RPMI7951 (cell line): ENCODE data around the gene TMEM116. TPM values are rescaled to one million over a fixed set of nuclear protein-coding genes. Genes with fewer than 3 reads are reported as not detected.

Source experiments
- DNase-seq: peaks from one replicate; pipeline ENCODE4 v3.0.0-alpha.2; 2012; ENCODE audit warnings: low read depth
- total RNA-seq: library from RNA; depleted of rRNA; stranded (reverse); fragments of >200 nt; shearing (Covaris generic); gene quantifications from 2 replicates; pipeline ENCODE4 v1.2.3, GENCODE V29; 2014; rRNA removed

The TMEM116 gene
- total RNA-seq, 1 experiment from 2014 or later = 12.4 TPM

- no peak for DNase-seq
Observed at GRCh38 chr12:111893287-111893686, 119.7 kb downstream of the TMEM116 start.

- DNase-seq = no peak
Observed at GRCh38 chr12:111887926-111888745, 124.8 kb downstream of the TMEM116 start.

GRCh38 chr12:111886662-111887545 is 126.1 kb downstream of the TMEM116 start:
- DNase-seq = no peak

GRCh38 chr12:111881716-111882115 is 131.2 kb downstream of the TMEM116 start:
- no peak for DNase-seq

Other genes with a start within 250 kb of the TMEM116 start
- gene ALDH2, start 246.2 kb downstream of the TMEM116 start, total RNA-seq = 0.36 TPM in 1 of 2 replicates, not detected in the other
- 25.2 and 26.8 TPM in 2 replicates for gene MAPKAPK5, start 170.9 kb downstream of the TMEM116 start, total RNA-seq
- gene ERP29, start 261 bp upstream of the TMEM116 start, total RNA-seq = 48.1 and 78.0 TPM in 2 replicates
- gene NAA25, start 95.6 kb upstream of the TMEM116 start, total RNA-seq = 10.7 TPM in 2 replicates
- gene TRAFD1, start 112.4 kb upstream of the TMEM116 start, total RNA-seq = 17.5 and 17.9 TPM in 2 replicates